ENCODE results near the gene MOAP1.
"Not testable (repeated sequence)": the region's sequence is repeated elsewhere in the genome, so short reads cannot be mapped to it uniquely, and the experiment has no call there.

Gene MOAP1, protein sequence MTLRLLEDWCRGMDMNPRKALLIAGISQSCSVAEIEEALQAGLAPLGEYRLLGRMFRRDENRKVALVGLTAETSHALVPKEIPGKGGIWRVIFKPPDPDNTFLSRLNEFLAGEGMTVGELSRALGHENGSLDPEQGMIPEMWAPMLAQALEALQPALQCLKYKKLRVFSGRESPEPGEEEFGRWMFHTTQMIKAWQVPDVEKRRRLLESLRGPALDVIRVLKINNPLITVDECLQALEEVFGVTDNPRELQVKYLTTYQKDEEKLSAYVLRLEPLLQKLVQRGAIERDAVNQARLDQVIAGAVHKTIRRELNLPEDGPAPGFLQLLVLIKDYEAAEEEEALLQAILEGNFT

DNA sequence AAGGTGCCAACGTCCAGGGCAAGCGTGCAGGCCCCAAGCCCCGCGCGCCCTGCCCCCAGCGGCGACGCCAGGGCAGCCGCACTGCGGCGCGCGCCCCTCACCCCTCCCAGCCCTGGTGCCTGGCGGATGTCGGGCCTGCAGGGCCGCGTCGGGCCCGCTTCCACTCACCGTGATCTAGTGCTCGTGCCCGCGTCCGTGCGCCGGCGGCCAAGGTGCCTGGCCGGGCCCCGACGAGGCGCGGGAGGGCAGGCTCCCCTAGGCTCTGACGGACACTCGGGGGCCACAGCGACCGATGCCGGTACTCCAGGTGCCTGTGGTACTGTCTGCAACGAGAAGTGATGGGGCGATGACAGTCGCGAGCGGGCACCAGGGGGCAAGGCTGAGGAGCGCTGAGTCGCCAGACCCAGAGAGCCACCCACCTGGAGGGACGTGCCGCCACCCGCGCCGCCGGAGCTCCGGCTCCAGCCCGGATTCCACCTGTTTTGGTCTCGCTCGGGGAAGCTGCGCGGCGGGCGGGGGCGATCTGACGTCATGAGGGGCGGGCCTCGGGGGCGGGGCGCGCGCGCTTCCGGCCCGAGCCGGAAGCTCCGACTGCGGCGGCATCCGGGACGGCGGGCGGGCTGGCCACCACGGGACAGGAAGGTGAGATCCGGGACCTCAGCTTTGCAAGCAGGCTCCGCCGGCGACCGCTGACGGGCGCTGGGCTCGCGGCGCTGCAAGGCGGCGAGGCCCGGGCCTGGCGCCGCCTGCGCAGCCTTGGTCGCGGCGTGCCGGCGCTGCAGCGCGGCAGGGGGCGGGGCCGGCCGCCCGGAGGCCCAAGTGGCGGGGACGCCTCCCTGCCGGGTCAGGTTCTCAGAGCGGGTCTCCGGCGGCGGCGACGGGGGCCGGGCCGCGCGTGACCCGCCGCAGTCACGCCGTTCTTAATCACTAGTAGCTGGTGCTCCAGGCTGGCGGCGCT lies at the start of gene MOAP1, which contains the start of gene LYSET:
TSS of gene MOAP1 (minus strand) at position 507 of the 958 bp plus-strand sequence. CDS start 655 bp downstream, outside the sequence.
TSS of gene LYSET (plus strand) at position 927 of the 958 bp plus-strand sequence. CDS start 89 bp downstream, outside the sequence.
- TF ChIP-seq, protein P1, sequence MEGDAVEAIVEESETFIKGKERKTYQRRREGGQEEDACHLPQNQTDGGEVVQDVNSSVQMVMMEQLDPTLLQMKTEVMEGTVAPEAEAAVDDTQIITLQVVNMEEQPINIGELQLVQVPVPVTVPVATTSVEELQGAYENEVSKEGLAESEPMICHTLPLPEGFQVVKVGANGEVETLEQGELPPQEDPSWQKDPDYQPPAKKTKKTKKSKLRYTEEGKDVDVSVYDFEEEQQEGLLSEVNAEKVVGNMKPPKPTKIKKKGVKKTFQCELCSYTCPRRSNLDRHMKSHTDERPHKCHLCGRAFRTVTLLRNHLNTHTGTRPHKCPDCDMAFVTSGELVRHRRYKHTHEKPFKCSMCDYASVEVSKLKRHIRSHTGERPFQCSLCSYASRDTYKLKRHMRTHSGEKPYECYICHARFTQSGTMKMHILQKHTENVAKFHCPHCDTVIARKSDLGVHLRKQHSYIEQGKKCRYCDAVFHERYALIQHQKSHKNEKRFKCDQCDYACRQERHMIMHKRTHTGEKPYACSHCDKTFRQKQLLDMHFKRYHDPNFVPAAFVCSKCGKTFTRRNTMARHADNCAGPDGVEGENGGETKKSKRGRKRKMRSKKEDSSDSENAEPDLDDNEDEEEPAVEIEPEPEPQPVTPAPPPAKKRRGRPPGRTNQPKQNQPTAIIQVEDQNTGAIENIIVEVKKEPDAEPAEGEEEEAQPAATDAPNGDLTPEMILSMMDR (IDR thresholded peaks at IDR 0.05; ENCODE audit: low read depth, low read length) = no peak
- DNase-seq (ENCODE audit: low read depth in 2 of 2) = peak; percentile 82 to 86
- peak within 1 kb of the TSS; percentile 93 to 94 for H3K4me3 ChIP-seq (replicated peaks in 1 of 2; ENCODE audit: low read depth in 2 of 2, low read length in 2 of 2)

- H3K4me3 ChIP-seq (replicated peaks in 1 of 2; ENCODE audit: low read depth in 2 of 2, low read length in 2 of 2); DNase-seq (ENCODE audit: low read depth in 2 of 2): not testable (repeated sequence)
Observed at GRCh38 chr14:93233078-93233477, 48.4 kb upstream of the MOAP1 start.

- no peak for DNase-seq (ENCODE audit: low read depth in 2 of 2)
- TF ChIP-seq, protein P1 (IDR thresholded peaks at IDR 0.05; ENCODE audit: low read depth, low read length) = no peak
- H3K4me3 ChIP-seq (replicated peaks in 1 of 2; ENCODE audit: low read depth in 2 of 2, low read length in 2 of 2) = peak overlapping the region in 1 of 2 donors; percentile 66
Observed at GRCh38 chr14:93232159-93232558, 47.5 kb upstream of the MOAP1 start.

GRCh38 chr14:93231129-93231979 lies 46.7 kb upstream of the MOAP1 start:
- TF ChIP-seq, protein P1 (IDR thresholded peaks at IDR 0.05; ENCODE audit: low read depth, low read length) = no peak
- peak overlapping the region; percentile 47 to 66 for H3K4me3 ChIP-seq (replicated peaks in 1 of 2; ENCODE audit: low read depth in 2 of 2, low read length in 2 of 2)
- DNase-seq (ENCODE audit: low read depth in 2 of 2) = peak; percentile 43 to 67

- no peak for DNase-seq (ENCODE audit: low read depth in 2 of 2)
- H3K4me3 ChIP-seq (replicated peaks in 1 of 2; ENCODE audit: low read depth in 2 of 2, low read length in 2 of 2) = no peak overlapping the region
- TF ChIP-seq, protein P1 (IDR thresholded peaks at IDR 0.05; ENCODE audit: low read depth, low read length) = no peak
Observed at GRCh38 chr14:93230539-93230938, 45.8 kb upstream of the MOAP1 start.

DNA sequence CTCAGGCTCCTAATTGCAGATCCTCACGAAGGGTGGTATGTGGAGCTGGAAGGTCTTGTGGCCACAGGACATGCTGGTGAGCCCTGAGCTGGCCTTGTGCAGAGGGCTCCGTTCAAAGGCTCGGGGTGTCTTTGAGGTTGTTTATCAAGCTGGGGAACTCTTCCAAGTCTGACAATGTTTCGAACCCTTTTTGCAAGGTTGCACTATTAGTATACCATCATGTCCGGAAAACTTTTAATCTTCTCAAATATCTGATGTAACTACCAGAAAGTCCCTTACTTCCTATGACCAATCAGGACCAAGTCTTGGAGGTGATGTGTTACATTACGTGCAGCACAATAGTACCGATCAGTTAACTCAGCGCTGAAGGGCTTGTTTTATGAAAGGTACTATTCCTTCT lies 43.9 kb upstream of the MOAP1 start:
- H3K4me3 ChIP-seq (replicated peaks in 1 of 2; ENCODE audit: low read depth in 2 of 2, low read length in 2 of 2) = no peak overlapping the region
- DNase-seq (ENCODE audit: low read depth in 2 of 2) = no peak
- TF ChIP-seq, protein P1 (IDR thresholded peaks at IDR 0.05; ENCODE audit: low read depth, low read length) = no peak
